Measurements from ENCODE around the gene RHOV.

Gene RHOV

GRCh38 chr15:40846841-40847222 lies 27.2 kb downstream of the RHOV start:
- FAIRE-seq = no peak
- DNase-seq (ENCODE audit: low spot score) = no peak

GRCh38 chr15:40845511-40846284 lies 28.3 kb downstream of the RHOV start:
- no peak for FAIRE-seq

DNA sequence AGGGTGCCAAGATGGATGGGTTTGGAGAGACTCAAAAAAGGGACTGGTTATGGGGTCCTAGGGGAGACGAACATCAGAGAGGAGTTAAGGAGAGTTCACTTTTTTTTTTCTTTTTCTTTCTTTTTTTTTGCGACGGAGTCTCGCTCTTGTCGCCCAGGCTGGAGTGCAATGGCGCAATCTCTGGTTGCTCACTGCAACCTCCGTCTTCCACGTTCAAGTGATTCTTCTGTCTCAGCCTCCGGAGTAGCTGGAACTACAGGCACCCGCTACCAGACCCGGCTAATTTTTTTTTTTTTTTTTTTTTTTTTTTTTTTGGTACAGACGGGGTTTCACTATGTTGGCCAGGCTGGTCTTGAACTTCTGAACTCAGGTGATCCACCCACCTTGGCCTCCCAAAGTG lies 29.0 kb downstream of the RHOV start:
- no peak for FAIRE-seq

More at GRCh38 chr15:40845511-40846284, 28.3 kb downstream of the RHOV start:
- peak; percentile 90 for DNase-seq (ENCODE audit: low spot score)

DNA sequence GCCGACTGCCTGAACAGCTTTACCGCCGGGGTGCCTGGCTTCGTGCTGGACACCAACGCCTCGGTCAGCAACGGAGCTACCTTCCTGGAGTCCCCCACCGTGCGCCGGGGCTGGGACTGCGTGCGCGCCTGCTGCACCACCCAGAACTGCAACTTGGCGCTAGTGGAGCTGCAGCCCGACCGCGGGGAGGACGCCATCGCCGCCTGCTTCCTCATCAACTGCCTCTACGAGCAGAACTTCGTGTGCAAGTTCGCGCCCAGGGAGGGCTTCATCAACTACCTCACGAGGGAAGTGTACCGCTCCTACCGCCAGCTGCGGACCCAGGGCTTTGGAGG lies 29.4 kb downstream of the RHOV start:
- no peak for DNase-seq (ENCODE audit: low spot score)
- no peak for FAIRE-seq

More for the DNA sequence above, 29.0 kb downstream of the RHOV start:
- no peak for DNase-seq (ENCODE audit: low spot score)

- FAIRE-seq (no peak), DNase-seq (ENCODE audit: low spot score) (no peak)
Measured at GRCh38 chr15:40843885-40844695, 29.9 kb downstream of the RHOV start, which contains the start of gene SPINT1. SPINT1 (plus strand) TSS chr15:40844048; CDS start chr15:40844555, 507 bp downstream.

- FAIRE-seq (no peak), DNase-seq (ENCODE audit: low spot score) (no peak)
Measured at GRCh38 chr15:40843261-40843884, 30.7 kb downstream of the RHOV start.

DNA sequence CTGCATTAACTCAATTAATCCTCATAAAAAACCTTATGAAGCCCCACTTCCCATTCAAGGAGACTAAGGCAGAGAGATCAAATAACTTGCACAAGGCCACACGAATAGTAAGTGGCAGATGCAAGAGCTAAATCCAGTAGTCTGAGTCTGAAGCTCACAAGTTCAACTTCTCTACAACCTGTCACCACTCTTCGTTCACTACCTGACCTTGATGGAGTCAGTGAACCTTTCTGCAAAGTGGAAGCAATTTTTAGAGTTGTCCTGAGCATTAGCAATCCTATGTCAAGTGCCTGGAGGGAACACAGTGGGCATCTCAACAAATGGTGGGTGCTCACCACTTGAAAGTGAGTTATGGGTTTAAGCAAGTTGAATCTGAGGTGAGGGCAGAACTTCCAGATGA lies 32.3 kb downstream of the RHOV start:
- FAIRE-seq = no peak
- no peak for DNase-seq (ENCODE audit: low spot score)

DNA sequence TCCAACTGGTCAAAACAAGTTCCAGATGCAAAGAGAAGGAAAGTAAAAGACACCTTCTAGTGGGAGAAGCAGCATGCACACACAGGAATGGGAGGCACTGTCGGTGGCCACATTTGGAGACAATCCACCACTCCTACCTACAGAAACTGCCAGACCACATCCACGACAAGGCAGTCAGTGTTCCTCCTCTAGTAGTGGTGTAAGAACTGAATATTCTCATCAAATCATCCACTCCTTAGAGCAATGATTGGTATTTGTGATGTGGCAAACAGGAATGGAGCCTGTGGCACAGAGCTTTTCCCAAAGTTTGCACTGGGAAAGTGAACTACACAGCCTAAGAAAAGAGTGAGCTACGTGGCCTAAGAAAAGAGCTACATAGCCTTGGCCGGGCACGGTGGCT lies 35.3 kb downstream of the RHOV start:
- no peak for DNase-seq (ENCODE audit: low spot score)
- FAIRE-seq = no peak

- DNase-seq (ENCODE audit: low spot score) (no peak), FAIRE-seq (no peak)
Measured at GRCh38 chr15:40836020-40836419, 38.0 kb downstream of the RHOV start.

DNA sequence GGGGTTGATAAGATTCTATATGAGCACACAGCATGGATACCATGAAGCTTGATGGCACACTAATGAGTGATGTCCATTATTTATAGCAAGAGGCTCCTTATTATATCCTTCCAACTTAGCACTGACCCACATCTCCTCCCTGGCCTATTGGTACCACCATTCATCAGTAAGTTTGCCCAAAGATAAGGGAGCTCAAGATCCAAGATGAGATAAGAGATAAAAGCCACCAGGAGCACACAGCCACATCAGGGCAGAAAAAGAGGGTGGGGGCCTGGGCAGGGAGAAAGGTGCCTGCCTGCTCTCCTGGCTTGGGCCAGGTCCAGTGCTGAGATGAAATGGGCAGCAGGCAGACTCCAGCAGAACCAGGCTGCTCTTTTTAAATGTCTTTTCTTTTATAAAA lies 41.1 kb downstream of the RHOV start:
- FAIRE-seq (no peak), DNase-seq (ENCODE audit: low spot score) (no peak)

DNA sequence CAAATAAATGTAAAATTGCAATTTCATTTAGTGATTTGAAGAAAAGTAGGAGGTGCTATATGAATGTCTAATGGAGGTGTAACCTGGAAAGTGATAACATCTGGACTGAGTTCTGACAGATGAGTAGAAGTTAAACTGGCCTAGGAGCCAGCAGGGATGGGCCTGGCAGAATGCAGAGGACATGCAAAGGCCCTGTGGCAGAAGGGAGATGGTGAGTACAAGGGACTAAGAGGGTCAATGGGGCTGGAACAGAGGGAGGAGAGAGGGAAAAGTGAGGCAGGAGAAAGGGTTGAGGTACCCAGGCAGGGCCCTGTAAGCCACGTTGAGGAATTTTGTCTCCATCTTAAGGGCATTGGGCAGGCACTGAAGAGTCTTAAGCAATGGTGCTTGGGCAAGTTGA lies 42.2 kb downstream of the RHOV start:
- no peak for DNase-seq (ENCODE audit: low spot score)
- FAIRE-seq = no peak

DNA sequence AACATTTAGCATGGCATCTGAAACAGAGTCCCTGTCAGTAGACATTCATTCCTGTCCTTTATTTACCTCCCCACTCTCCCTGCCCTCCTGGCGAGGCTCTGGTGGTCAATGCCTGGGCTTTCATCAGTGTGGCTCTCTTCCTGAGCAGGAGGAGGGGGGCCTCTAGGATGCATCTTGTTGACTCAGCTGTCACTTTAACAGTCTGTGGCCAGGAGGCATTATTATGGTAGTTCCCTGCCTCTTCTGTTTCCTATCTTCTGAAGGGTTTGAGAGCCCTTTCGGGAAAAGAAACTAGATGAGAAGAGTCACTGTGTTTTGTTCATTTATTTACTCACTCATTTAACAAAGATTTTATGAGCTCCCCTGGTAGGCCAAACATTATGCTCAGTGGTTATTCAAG lies 43.1 kb downstream of the RHOV start:
- DNase-seq (ENCODE audit: low spot score) = no peak
- FAIRE-seq = no peak

- FAIRE-seq (no peak), DNase-seq (ENCODE audit: low spot score) (no peak)
Measured at GRCh38 chr15:40829115-40829514, 44.9 kb downstream of the RHOV start.

- DNase-seq (ENCODE audit: low spot score) = no peak
- FAIRE-seq = no peak
Measured at GRCh38 chr15:40828447-40829036, 45.5 kb downstream of the RHOV start, which contains the start of gene PPP1R14D. PPP1R14D (minus strand) TSS chr15:40828708; CDS start chr15:40828641, 67 bp downstream.

DNA sequence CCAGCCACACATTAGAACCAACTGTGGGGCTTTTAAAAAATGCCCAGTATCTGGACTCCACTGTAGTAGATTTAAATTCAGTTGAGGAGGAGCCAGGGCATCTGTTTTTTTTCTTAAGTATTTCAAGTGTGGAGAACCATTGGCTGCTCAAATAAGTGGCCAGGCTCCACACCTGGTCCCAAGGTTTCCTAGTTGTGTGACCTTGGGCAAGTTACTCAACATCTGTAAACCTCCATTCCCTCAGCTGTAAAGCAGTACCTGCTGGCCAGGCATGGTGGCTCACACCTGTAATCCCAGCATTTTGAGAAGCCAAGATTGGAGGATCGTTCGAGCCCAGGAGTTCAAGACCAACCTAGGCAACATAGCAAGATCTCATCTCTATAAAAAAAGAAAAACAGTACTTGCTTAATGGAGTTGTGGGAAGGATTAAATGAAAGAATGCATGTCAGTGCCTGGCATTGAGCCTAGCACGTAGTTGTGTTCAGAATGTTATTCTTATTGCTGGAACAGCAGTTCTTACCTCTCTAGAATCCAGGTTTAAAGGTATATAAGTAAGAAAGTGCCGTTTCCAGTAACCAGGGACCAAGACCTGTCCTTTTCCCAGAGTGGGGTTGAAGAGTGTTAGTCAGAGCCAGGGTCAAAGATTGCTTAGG lies 47.5 kb downstream of the RHOV start:
- FAIRE-seq = no peak
- DNase-seq (ENCODE audit: low spot score) = no peak

GRCh38 chr15:40825661-40826422 lies 48.2 kb downstream of the RHOV start:
- DNase-seq (ENCODE audit: low spot score) (no peak), FAIRE-seq (no peak)

- no peak for DNase-seq (ENCODE audit: low spot score)
- FAIRE-seq = no peak
Measured at GRCh38 chr15:40823572-40824343, 50.3 kb downstream of the RHOV start.
